GM12873 (cell line): Measurements from ENCODE around the gene KCNJ4.

Experiments used
- TF ChIP-seq, protein P1 (sequence below): IDR thresholded peaks from 2 replicates; pipeline ENCODE4 v1.5.1; 2012; ENCODE audit warnings: low read depth, mild to moderate bottlenecking, moderate library complexity, low read length, control low read depth; ENCODE audit not compliant: insufficient read depth; ENCODE audit errors: missing control alignments

KCNJ4 gene

DNA sequence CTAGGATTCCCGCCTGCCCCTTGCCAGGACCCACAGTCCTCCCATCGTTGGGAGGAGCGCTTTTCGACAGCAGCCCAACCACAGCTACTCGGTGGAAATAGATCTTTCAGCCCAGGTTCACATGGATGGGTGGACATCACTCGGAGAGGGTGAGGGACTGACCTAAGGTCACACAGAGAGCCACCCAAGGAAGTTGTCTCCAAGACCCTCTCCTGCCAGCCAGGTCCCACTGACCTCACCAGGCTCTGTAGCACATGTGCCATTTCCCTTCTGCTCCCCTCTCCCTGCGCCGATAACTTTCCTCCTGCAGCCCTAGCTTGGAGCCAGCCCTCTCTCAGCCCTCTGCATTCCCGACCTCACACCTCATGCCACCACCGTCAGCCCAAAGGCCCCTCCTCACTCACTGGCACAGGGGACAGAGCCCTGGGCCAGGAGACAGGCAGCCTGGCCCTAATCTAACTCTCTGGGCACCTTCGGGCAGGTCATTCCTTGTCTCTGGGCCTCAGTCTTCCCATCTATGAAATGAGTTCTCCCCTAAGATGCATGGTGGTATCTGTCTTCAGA, 4.7 kb downstream of the KCNJ4 start:
- TF ChIP-seq, protein P1, sequence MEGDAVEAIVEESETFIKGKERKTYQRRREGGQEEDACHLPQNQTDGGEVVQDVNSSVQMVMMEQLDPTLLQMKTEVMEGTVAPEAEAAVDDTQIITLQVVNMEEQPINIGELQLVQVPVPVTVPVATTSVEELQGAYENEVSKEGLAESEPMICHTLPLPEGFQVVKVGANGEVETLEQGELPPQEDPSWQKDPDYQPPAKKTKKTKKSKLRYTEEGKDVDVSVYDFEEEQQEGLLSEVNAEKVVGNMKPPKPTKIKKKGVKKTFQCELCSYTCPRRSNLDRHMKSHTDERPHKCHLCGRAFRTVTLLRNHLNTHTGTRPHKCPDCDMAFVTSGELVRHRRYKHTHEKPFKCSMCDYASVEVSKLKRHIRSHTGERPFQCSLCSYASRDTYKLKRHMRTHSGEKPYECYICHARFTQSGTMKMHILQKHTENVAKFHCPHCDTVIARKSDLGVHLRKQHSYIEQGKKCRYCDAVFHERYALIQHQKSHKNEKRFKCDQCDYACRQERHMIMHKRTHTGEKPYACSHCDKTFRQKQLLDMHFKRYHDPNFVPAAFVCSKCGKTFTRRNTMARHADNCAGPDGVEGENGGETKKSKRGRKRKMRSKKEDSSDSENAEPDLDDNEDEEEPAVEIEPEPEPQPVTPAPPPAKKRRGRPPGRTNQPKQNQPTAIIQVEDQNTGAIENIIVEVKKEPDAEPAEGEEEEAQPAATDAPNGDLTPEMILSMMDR = no peak

DNA sequence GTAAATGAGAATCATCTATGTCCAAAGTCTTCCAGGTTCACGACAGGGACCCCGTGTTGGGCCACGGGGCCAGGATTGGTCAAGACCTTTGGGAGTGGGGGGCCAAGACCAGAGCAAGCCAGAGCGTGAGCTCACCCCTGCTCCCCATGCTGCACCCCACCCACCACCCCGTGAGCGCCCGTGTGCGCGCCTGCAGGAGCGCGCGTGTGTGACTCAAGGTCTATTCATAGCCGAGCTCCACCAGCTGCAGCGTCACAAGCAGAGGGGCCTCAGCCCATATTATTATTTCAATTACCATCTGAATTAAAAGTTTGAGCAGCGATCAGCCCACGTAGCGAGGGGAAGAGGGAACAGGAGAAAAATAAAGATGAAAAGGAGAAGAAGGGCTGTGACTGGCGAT, 5.2 kb downstream of the KCNJ4 start:
- TF ChIP-seq, protein P1 = no peak

DNA sequence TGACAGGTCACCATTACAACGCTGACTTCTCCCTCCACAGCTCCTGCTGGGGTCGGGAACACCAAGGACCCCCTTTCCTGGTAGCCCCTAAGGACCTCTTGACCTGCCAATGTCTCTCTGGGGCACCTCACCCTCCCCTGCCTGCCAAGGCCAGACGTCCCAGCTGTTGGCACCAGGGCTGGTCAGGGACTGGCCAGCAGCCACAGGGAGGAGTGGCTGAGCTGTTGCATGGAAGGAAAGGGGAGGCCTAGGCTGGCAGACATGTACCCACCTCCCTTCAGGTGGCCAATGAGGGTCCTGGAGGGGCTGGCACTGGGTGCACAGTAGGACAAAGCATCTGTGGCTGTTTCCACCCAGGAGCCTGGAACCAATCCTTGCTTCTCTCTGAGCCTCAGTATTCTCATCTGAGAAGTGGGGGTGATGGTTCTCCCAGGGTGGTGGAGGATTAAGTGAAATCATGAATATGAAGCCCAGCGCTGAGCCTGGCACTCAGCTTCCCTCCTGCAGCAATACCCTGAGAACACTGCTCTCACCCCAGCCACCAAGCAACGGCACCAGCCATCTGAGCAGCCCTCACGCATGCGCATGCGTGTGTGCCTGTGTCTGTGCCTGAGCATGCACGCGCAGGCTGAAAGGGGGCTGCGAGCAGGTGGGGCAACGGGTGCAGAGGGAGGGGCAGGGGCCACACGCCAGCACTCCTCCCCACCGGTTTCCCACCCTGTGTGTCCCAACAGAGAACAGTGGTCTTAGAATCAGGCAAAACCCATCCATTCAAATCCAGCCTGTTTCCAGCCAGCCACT, 5.9 kb downstream of the KCNJ4 start:
- TF ChIP-seq, protein P1 = no peak

DNA sequence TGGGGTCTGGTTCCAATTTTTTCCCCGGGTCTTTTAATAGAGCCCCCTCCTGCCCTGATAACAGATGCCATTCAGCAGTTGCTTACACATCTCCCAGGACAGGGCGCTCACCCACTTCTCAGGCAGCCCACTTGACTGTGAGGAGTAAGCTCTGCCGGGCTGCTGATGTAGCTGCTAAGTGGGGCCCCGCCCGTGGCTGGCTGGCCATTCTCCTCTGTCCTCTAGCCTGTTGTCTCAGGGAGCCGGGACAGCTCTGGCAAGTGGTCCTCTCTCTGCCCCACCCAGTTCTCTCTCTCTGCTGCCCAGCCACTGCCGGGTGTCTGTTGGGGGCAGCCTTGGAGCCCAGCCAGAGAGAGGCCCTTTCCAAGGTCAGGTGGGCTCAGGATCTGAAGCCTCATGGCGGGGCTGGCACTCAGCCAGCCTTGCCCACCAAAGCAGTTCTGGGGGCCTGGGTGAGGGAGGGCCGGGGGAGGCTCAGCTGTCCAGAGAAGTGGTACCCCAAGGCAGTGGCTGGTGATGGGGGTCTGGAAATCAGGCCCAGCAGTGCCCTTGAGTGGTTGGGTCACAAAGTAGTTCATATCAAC, 8.9 kb downstream of the KCNJ4 start:
- TF ChIP-seq, protein P1 = no peak

DNA sequence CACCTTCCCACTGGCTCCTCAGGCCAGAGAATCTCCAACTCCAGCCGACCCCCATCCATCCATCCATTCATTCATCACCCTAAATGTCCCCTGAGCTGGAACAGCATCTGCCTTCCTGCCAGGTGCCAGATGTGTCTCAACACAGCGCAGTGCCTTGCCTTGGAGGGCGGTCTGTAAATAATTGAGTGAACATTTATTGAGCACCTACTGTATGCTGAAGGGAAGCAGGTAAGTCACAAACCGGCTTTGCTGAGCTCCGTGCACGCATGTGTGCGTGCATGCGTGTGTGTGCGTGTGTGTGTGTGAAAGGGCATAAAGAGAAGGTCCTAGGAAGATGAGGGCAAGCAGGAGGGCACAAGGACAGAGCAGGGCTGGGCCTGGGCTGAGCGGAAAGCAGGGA, 10.2 kb downstream of the KCNJ4 start:
- TF ChIP-seq, protein P1 = no peak

DNA sequence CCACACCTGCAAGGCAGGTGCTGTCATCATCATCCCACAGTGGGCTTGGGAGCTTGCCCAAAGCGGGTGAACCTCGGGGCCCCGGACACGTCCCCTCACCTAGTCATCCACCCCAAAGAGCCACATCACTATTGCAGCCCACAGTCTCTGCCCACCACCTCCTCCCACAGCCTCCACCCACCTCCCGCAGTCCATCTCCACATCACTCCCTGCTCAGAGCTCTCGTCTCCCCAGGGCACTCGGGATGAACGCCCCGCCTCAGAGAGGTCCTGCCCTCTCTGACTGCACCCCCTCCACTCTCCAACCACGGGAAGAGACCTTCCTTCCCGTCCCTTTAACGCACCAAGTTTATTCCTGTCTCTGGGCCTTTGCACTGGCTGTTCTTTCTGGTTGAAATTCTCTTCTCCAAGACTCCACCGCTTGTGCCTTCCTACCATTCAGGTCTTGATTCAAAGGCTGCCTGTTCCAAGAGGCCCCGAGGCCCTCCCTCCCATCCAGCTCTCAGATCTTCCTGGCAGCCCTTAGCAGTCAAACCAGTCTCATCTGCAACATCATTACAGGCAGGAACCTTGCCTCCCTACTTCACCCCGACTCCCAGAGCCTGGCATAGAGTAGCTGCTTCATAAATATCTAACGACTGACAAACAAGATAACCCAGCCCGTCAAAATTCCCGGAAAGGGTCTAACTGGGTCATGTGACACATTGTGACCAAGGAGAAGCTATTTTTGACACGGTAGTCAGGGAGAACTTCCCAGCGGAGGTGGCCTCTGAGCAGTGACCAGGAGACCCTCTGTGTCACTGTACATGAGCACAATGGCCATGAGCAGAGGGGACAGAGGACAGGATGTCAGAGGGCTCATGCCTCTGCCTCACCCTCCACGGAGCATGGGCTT, 11.1 kb downstream of the KCNJ4 start:
- TF ChIP-seq, protein P1 = no peak

DNA sequence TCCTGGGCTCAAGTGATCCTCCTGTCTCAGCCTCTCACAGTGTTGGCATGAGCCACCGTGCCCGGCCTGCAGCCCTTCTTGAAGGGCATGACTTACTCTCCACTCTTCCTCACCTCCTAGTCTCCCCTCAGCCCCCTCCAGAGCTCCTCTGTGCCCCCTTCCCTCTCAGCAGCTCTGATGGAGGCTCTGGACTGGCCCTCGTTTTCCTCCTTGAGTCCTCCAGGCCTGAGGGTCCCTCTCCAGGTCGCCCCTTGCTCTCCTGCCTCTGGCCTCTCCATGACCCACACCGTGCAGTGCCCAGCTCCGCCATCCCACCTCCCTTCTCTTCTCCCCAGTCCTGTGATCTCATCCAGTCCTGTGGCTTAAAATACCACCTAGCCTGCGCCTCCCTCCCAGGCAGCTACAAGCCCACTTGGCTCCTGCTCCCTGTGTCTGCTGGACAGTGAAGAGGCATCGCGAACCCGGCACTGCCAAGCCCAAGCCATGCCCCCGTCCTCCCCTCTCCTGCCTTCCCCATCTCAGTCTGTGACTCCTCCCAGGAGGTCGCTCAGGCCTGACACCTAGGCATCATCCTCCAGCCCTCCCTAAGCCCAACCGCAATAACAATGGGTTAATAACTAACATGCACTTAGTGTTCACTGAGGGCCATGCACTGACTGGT, 11.9 kb downstream of the KCNJ4 start:
- TF ChIP-seq, protein P1 = no peak
